Neural cell (in vitro differentiated cells): ENCODE data around the gene PIK3R6. TPM values are rescaled to one million over a fixed set of nuclear protein-coding genes. Genes with fewer than 3 reads are reported as not detected.

Experiments used
- H2AFZ ChIP-seq: fragments of 200-600, 300-800 bp; sonication (generic), shearing (Covaris generic); 2 replicates; pipeline ENCODE4 v1.6.0; 2014; ENCODE audit warnings: low read depth, mild to moderate bottlenecking, antibody characterized with exemption, low read length, moderate library complexity
- H3F3A ChIP-seq: fragments of 200-600 bp; shearing (Covaris generic); 2 replicates; pipeline ENCODE4 v1.6.1; 2016; ENCODE audit warnings: mild to moderate bottlenecking, moderate library complexity, mixed read lengths, antibody characterized with exemption, low read length; ENCODE audit not compliant: insufficient read depth, poor library complexity, severe bottlenecking
- H3K27ac ChIP-seq: fragments of 200-600, 300-800 bp; sonication (generic), shearing (Covaris generic); 2 replicates; pipeline ENCODE4 v1.5.1; 2014; ENCODE audit warnings: mild to moderate bottlenecking, low read length, moderate library complexity
- H3K27me3 ChIP-seq: fragments of 300-800, 200-600 bp; sonication (generic), shearing (Covaris generic); 2 replicates; pipeline ENCODE4 v1.6.0; 2014; ENCODE audit warnings: mild to moderate bottlenecking, low read depth, low read length, moderate library complexity; ENCODE audit not compliant: insufficient read depth
- H3K36me3 ChIP-seq: fragments of 300-800, 200-600 bp; sonication (generic), shearing (Covaris generic); 2 replicates; pipeline ENCODE4 v1.5.1; 2014; ENCODE audit warnings: mild to moderate bottlenecking, antibody characterized with exemption, low read length, moderate library complexity; ENCODE audit not compliant: insufficient read depth
- H3K4me2 ChIP-seq: fragments of 300-800, 200-600 bp; sonication (generic), shearing (Covaris generic); 2 replicates; pipeline ENCODE4 v1.6.0; 2014; ENCODE audit warnings: mild to moderate bottlenecking, low read length
- H3K4me3 ChIP-seq: fragments of 300-800, 200-600 bp; sonication (generic), shearing (Covaris generic); 2 replicates; pipeline ENCODE4 v1.5.1; 2014; ENCODE audit warnings: mild to moderate bottlenecking, low read length, moderate library complexity
- H3K79me2 ChIP-seq: fragments of 200-600 bp; shearing (Covaris generic); replicated peaks from 2 replicates; pipeline ENCODE4 v1.6.0; 2014; ENCODE audit warnings: mild to moderate bottlenecking, low read length, moderate library complexity; ENCODE audit not compliant: insufficient read depth
- H3K9ac ChIP-seq: fragments of 300-800, 200-600 bp; sonication (generic), shearing (Covaris generic); 2 replicates; pipeline ENCODE4 v1.6.1; 2016; ENCODE audit warnings: mild to moderate bottlenecking, low read length, mixed read lengths
- H3K9me2 ChIP-seq: fragments of 200-600 bp; shearing (Covaris generic); 2 replicates; pipeline ENCODE4 v1.6.1; 2016; ENCODE audit warnings: mild to moderate bottlenecking, low read length, mixed read lengths; ENCODE audit not compliant: insufficient read depth
- H3K9me3 ChIP-seq: fragments of 200-600, 300-800 bp; sonication (generic), shearing (Covaris generic); 2 replicates; pipeline ENCODE4 v1.6.1; 2016; ENCODE audit warnings: mild to moderate bottlenecking, mixed run types, low read length, moderate library complexity, mixed read lengths
- H4K20me1 ChIP-seq: fragments of 200-600 bp; shearing (Covaris generic); 2 replicates; pipeline ENCODE4 v1.6.1; 2016; ENCODE audit warnings: mild to moderate bottlenecking, mixed run types; ENCODE audit not compliant: insufficient read depth
- EP300 ChIP-seq: fragments of 450-650 bp; conservative IDR thresholded peaks from 2 replicates; pipeline ENCODE4 v1.6.1; 2014; ENCODE audit warnings: antibody characterized with exemption, mild to moderate bottlenecking, moderate library complexity; ENCODE audit not compliant: poor library complexity, severe bottlenecking
- EZH2 ChIP-seq: fragments of 200-600, 300-800 bp; shearing (Covaris generic), sonication (generic); IDR thresholded peaks from 2 replicates; pipeline ENCODE4 v1.6.1; 2014; ENCODE audit warnings: antibody characterized with exemption, low read length, borderline replicate concordance, mild to moderate bottlenecking; ENCODE audit not compliant: insufficient read depth, poor library complexity, severe bottlenecking
- MXI1 ChIP-seq: fragments of 450-650 bp; conservative IDR thresholded peaks from 2 replicates; pipeline ENCODE4 v1.6.1; 2014; ENCODE audit warnings: antibody characterized with exemption, mild to moderate bottlenecking; ENCODE audit not compliant: poor library complexity, severe bottlenecking
- POLR2AphosphoS5 ChIP-seq: IDR thresholded peaks from 2 replicates; pipeline ENCODE4 v1.6.1; 2012
- RAD21 ChIP-seq: fragments of 450-650 bp; conservative IDR thresholded peaks from 2 replicates; pipeline ENCODE4 v1.6.1; 2014; ENCODE audit warnings: antibody characterized with exemption, mild to moderate bottlenecking, moderate library complexity
- SMC3 ChIP-seq: fragments of 450-650 bp; conservative IDR thresholded peaks from 2 replicates; pipeline ENCODE4 v1.6.1; 2014; ENCODE audit warnings: antibody characterized with exemption, mild to moderate bottlenecking, moderate library complexity; ENCODE audit not compliant: poor library complexity
- TAF1 ChIP-seq: IDR thresholded peaks from 2 replicates; pipeline ENCODE4 v1.6.1; 2012; ENCODE audit warnings: low read depth
- polyA plus RNA-seq: library from polyadenylated mRNA; depleted of rRNA; stranded (reverse); fragments of >200 nt; gene quantifications from 2 replicates; pipeline ENCODE4 v1.2.3, GENCODE V29; 2014
- TF ChIP-seq, protein P1 (sequence below): IDR thresholded peaks from 2 replicates; pipeline ENCODE4 v1.6.1; 2012; ENCODE audit warnings: borderline replicate concordance
- TF ChIP-seq, protein P2 (sequence below): fragments of 450-650 bp; IDR thresholded peaks from 2 replicates; pipeline ENCODE4 v1.5.1; 2014; ENCODE audit warnings: antibody characterized with exemption, mild to moderate bottlenecking, moderate library complexity; ENCODE audit not compliant: poor library complexity, severe bottlenecking

Gene PIK3R6
- polyA plus RNA-seq, 1 donor from 2014 or later = not detected

DNA sequence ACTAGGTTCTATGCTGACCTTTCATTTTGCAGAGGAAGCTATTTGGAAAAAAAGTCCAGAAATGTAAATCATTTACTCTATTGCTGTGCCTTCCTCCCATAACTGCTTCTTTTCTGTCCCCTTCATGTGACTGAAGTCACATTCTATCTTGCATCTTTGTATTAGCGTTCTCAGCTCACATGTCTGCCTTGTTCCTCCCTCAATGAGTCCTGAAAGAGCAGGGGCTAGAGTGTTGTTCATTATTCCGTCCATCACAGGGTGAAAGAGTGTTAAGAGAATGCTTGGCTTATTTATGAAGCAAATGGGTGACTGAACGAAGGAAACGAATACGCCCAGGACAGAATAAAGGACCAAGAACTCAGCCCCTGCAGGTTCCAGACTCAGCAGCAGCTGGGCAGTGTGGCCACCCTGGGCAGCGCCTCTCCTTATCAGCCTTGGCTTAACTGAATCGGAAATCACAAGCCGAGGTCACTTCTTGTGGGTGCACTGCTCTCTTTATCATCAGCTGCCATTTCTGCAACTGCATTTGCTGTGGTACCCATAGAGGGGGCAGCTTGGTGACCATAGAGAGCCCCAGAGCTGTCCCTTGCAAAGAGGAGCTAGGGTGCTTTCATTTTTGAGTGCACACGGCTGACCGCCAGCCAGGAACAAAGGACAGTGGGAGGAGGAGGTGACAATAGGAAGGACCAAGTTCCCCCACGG, 1.8 kb upstream of the PIK3R6 start:
- H3K4me2 ChIP-seq = no peak overlapping the region
- H3K79me2 ChIP-seq = no peaks in the 10 kb centered on the region
- H3K9me2 ChIP-seq = no peaks in the 10 kb centered on the region
- H3F3A ChIP-seq = no peaks in the 10 kb centered on the region
- no peaks in the 10 kb centered on the region for H3K36me3 ChIP-seq
- H3K9me3 ChIP-seq = no peaks in the 10 kb centered on the region
- no peak overlapping the region for H3K27ac ChIP-seq
- H4K20me1 ChIP-seq = no peaks in the 10 kb centered on the region
- H2AFZ ChIP-seq = no peak overlapping the region
- no peak for TF ChIP-seq MXI1
- TF ChIP-seq, protein P1, sequence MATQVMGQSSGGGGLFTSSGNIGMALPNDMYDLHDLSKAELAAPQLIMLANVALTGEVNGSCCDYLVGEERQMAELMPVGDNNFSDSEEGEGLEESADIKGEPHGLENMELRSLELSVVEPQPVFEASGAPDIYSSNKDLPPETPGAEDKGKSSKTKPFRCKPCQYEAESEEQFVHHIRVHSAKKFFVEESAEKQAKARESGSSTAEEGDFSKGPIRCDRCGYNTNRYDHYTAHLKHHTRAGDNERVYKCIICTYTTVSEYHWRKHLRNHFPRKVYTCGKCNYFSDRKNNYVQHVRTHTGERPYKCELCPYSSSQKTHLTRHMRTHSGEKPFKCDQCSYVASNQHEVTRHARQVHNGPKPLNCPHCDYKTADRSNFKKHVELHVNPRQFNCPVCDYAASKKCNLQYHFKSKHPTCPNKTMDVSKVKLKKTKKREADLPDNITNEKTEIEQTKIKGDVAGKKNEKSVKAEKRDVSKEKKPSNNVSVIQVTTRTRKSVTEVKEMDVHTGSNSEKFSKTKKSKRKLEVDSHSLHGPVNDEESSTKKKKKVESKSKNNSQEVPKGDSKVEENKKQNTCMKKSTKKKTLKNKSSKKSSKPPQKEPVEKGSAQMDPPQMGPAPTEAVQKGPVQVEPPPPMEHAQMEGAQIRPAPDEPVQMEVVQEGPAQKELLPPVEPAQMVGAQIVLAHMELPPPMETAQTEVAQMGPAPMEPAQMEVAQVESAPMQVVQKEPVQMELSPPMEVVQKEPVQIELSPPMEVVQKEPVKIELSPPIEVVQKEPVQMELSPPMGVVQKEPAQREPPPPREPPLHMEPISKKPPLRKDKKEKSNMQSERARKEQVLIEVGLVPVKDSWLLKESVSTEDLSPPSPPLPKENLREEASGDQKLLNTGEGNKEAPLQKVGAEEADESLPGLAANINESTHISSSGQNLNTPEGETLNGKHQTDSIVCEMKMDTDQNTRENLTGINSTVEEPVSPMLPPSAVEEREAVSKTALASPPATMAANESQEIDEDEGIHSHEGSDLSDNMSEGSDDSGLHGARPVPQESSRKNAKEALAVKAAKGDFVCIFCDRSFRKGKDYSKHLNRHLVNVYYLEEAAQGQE = no peak
- TF ChIP-seq RAD21 = no peak
- TF ChIP-seq POLR2AphosphoS5 = no peak
- TF ChIP-seq, protein P2, sequence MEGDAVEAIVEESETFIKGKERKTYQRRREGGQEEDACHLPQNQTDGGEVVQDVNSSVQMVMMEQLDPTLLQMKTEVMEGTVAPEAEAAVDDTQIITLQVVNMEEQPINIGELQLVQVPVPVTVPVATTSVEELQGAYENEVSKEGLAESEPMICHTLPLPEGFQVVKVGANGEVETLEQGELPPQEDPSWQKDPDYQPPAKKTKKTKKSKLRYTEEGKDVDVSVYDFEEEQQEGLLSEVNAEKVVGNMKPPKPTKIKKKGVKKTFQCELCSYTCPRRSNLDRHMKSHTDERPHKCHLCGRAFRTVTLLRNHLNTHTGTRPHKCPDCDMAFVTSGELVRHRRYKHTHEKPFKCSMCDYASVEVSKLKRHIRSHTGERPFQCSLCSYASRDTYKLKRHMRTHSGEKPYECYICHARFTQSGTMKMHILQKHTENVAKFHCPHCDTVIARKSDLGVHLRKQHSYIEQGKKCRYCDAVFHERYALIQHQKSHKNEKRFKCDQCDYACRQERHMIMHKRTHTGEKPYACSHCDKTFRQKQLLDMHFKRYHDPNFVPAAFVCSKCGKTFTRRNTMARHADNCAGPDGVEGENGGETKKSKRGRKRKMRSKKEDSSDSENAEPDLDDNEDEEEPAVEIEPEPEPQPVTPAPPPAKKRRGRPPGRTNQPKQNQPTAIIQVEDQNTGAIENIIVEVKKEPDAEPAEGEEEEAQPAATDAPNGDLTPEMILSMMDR = no peak
- TF ChIP-seq EP300 = no peak
- TF ChIP-seq TAF1 = no peak
- TF ChIP-seq EZH2 = no peak
- no peaks in the 10 kb centered on the region for H3K27me3 ChIP-seq
- H3K4me3 ChIP-seq = no peak overlapping the region
- H3K9ac ChIP-seq = no peak overlapping the region

DNA sequence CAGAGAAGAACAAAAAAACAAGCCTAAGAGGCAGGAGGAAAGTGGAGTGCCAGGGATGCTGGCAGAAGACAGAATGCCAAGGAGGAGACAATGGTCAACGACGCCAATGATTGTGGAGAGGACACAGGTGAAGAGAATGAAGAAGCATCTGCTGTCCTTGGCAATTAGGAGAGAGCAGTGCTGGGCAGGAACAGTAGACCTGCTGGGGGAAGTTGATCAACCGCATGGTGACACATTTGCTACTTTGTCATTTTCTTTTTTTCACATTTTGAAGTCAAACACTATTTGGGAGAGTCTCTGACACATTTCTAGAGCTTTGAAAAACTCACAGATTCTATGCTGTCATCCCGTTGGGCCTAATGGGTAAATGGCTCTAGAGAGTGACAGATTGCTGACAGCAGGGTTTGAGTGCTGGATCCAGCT, 1.1 kb upstream of the PIK3R6 start:
- no peaks in the 10 kb centered on the region for H3F3A ChIP-seq
- no peak overlapping the region for H3K4me2 ChIP-seq
- no peak overlapping the region for H3K9ac ChIP-seq
- H3K9me2 ChIP-seq = no peaks in the 10 kb centered on the region
- no peak overlapping the region for H3K4me3 ChIP-seq
- no peaks in the 10 kb centered on the region for H3K79me2 ChIP-seq
- no peaks in the 10 kb centered on the region for H3K9me3 ChIP-seq
- no peak overlapping the region for H2AFZ ChIP-seq
- no peak for TF ChIP-seq SMC3
- TF ChIP-seq RAD21 = no peak
- no peak for TF ChIP-seq MXI1
- no peak for TF ChIP-seq POLR2AphosphoS5
- no peak for TF ChIP-seq EP300
- TF ChIP-seq, protein P1 = no peak
- TF ChIP-seq EZH2 = no peak
- TF ChIP-seq, protein P2 = no peak
- TF ChIP-seq TAF1 = no peak
- H3K36me3 ChIP-seq = no peaks in the 10 kb centered on the region
- H3K27ac ChIP-seq = no peak overlapping the region
- no peaks in the 10 kb centered on the region for H3K27me3 ChIP-seq
- no peaks in the 10 kb centered on the region for H4K20me1 ChIP-seq
